ENCODE data around the gene MED15.

DNA sequence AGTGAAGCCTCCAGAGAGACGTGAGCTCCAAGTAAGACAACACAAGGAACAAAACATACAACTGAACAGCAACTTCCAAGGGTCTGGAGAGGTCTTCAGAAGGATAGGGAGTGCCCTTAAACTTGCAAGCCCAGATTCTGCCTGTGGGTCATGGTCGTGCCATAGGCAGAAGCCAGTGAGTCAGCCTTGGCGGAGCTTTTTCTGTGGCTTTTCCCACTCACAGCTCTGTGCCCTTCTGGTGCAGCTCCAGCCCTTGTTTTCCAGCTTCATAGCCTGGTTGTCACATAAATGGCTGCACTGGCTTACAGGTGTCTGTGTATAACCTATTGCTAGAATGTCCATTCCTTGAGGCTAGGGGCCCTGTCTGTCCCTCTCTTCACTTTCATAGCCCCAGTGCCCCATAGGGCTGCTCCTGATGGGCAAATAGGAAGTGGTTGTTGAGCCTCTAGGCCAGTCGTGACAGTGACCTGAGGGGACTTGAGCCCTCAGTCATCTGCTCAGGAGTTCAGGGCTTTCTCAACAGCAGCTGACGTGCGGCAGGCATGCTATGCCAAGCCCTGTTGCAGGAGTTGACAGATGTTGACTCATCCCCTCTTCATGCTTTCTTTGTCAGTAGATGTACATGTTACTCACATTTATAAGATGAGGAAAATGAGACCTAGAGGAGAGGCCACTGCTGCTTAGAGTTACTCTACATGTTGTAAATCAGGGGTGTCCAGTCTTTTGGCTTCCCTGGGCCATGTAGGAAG is 7.4 kb downstream of the MED15 start:
- TF ChIP-seq PAX5 (IDR thresholded peaks at IDR 0.05; ENCODE audit: borderline replicate concordance, low read depth, low read length) (no peak), POLR2AphosphoS2 (IDR thresholded peaks at IDR 0.05; ENCODE audit: low read depth, low read length) (no peak), BHLHE40 (IDR thresholded peaks at IDR 0.05; ENCODE audit: borderline replicate concordance in 1 of 2, low read depth in 2 of 2, low read length in 1 of 2) (no peak), CREM (IDR thresholded peaks at IDR 0.05; ENCODE audit: low read depth) (no peak), ZNF274 (IDR thresholded peaks at IDR 0.05; ENCODE audit: insufficient read depth, insufficient read length) (no peak), CEBPB (IDR thresholded peaks at IDR 0.05; ENCODE audit: borderline replicate concordance in 1 of 2, low read depth in 2 of 2, low read length in 2 of 2) (no peak), EP300 (IDR thresholded peaks at IDR 0.05; ENCODE audit: borderline replicate concordance in 1 of 2, control insufficient read depth in 1 of 2, low read depth in 2 of 2, low read length in 2 of 2) (no peak), POLR2A (IDR thresholded peaks at IDR 0.05; ENCODE audit: low read depth, low read length) (no peak), STAT1 (conservative IDR thresholded peaks at IDR 0.05) (no peak)
- TF ChIP-seq, protein P1, sequence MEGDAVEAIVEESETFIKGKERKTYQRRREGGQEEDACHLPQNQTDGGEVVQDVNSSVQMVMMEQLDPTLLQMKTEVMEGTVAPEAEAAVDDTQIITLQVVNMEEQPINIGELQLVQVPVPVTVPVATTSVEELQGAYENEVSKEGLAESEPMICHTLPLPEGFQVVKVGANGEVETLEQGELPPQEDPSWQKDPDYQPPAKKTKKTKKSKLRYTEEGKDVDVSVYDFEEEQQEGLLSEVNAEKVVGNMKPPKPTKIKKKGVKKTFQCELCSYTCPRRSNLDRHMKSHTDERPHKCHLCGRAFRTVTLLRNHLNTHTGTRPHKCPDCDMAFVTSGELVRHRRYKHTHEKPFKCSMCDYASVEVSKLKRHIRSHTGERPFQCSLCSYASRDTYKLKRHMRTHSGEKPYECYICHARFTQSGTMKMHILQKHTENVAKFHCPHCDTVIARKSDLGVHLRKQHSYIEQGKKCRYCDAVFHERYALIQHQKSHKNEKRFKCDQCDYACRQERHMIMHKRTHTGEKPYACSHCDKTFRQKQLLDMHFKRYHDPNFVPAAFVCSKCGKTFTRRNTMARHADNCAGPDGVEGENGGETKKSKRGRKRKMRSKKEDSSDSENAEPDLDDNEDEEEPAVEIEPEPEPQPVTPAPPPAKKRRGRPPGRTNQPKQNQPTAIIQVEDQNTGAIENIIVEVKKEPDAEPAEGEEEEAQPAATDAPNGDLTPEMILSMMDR (IDR thresholded peaks at IDR 0.05 in 2 of 3, conservative IDR thresholded peaks at IDR 0.05 in 1 of 3; ENCODE audit: control insufficient read depth in 2 of 3, extremely low read depth in 1 of 3, insufficient read depth in 1 of 3, low read depth in 3 of 3, low read length in 3 of 3), result no peak
- TF ChIP-seq, protein P2, sequence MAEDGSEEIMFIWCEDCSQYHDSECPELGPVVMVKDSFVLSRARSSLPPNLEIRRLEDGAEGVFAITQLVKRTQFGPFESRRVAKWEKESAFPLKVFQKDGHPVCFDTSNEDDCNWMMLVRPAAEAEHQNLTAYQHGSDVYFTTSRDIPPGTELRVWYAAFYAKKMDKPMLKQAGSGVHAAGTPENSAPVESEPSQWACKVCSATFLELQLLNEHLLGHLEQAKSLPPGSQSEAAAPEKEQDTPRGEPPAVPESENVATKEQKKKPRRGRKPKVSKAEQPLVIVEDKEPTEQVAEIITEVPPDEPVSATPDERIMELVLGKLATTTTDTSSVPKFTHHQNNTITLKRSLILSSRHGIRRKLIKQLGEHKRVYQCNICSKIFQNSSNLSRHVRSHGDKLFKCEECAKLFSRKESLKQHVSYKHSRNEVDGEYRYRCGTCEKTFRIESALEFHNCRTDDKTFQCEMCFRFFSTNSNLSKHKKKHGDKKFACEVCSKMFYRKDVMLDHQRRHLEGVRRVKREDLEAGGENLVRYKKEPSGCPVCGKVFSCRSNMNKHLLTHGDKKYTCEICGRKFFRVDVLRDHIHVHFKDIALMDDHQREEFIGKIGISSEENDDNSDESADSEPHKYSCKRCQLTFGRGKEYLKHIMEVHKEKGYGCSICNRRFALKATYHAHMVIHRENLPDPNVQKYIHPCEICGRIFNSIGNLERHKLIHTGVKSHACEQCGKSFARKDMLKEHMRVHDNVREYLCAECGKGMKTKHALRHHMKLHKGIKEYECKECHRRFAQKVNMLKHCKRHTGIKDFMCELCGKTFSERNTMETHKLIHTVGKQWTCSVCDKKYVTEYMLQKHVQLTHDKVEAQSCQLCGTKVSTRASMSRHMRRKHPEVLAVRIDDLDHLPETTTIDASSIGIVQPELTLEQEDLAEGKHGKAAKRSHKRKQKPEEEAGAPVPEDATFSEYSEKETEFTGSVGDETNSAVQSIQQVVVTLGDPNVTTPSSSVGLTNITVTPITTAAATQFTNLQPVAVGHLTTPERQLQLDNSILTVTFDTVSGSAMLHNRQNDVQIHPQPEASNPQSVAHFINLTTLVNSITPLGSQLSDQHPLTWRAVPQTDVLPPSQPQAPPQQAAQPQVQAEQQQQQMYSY (CRISPR knock-in tag; IDR thresholded peaks at IDR 0.05), result no peak

Data from GM12878 (cell line).